Hematopoietic multipotent progenitor cell (in vitro differentiated cells): ENCODE measurements around the gene ADM. TPM values are rescaled to one million over a fixed set of nuclear protein-coding genes. Genes with fewer than 3 reads are reported as not detected.

Experiments used
- small RNA-seq: library from RNA; depleted of rRNA; stranded (forward); fragments of <200 nt; gene quantifications from one replicate; pipeline ENCODE3, GENCODE V24; 2012
- total RNA-seq: library from RNA; depleted of rRNA; stranded (reverse); fragments of >200 nt; gene quantifications from one replicate; pipeline ENCODE4 v1.2.3, GENCODE V29; 2012

Gene ADM
- total RNA-seq, 1 donor, result 3.2 TPM

Small RNA genes within 50 kb of the gene (small RNA-seq; reads per million reads assigned to genes)
- not detected for gene AC080023.2

Other genes with a start within 250 kb of the ADM start
- 17.0 TPM for gene SBF2, start 10.9 kb upstream of the ADM start, total RNA-seq
- 28.0 TPM for gene AMPD3, start 150.2 kb downstream of the ADM start, total RNA-seq
- gene RNF141, start 236.1 kb downstream of the ADM start, total RNA-seq, result 7.5 TPM